Endothelial cell of umbilical vein (primary cell): ENCODE data around the gene CEP170. TPM values are rescaled to one million over a fixed set of nuclear protein-coding genes. Genes with fewer than 3 reads are reported as not detected.

Experiments used
- BruUV-seq: library from RNA; stranded (reverse); fragments of 400-500 nt; replicated peaks from 2 replicates; lab custom pipeline; 2021; lab: Mats Ljungman, UMichigan
- CTCF ChIA-PET: fragments of 300-600, 350-600 bp; sonication (Branson Sonifier 250); formaldehyde crosslinking; loops from one replicate; lab custom pipeline; 2021; ENCODE audit warnings: antibody characterized with exemption, inconsistent platforms; lab: Charles Lee
- POLR2A ChIA-PET: fragments of 300-600, 350-600 bp; sonication (Branson Sonifier 250); formaldehyde crosslinking; loops from one replicate; lab custom pipeline; 2021; ENCODE audit warnings: antibody characterized with exemption, inconsistent platforms; lab: Charles Lee
- DNase-seq: peaks from one replicate; pipeline ENCODE4 v3.0.0-alpha.2; 2011; ENCODE audit warnings: low read depth, low spot score
- FAIRE-seq: peaks from 2 replicates; lab custom pipeline; 2011; peaks lifted over from hg19 to GRCh38; lab: Jason Lieb, UNC
- H2AFZ ChIP-seq: 2 replicates; pipeline ENCODE4 v1.6.0; 2012; ENCODE audit warnings: low read depth, low read length, control low read depth, inconsistent platforms
- H3K27ac ChIP-seq: 2 replicates; pipeline ENCODE4 v1.5.1; 2011; ENCODE audit warnings: low read depth, mild to moderate bottlenecking, control low read depth, low read length, moderate library complexity; ENCODE audit not compliant: insufficient read depth
- H3K27me3 ChIP-seq, 2 experiments: 2 replicates each; pipeline versions ENCODE4 v1.6.0 to v1.6.1; 2011; ENCODE audit warnings: low read length in 2 of 2, mixed read lengths in 1 of 2; ENCODE audit not compliant: control insufficient read depth in 2 of 2, insufficient read depth in 2 of 2
- H3K36me3 ChIP-seq, 2 experiments: 2 replicates in 1 of 2; 3 replicates in 1 of 2; pipeline ENCODE4 v1.5.1; 2011; ENCODE audit warnings: low read length in 2 of 2, mild to moderate bottlenecking in 1 of 2, moderate library complexity in 1 of 2; ENCODE audit not compliant: control insufficient read depth in 2 of 2, insufficient read depth in 2 of 2; ENCODE audit errors: extremely low read depth in 1 of 2
- H3K4me1 ChIP-seq: 3 replicates; pipeline ENCODE4 v1.5.1; 2011; ENCODE audit warnings: mild to moderate bottlenecking, low read length; ENCODE audit not compliant: control insufficient read depth, insufficient read depth; ENCODE audit errors: extremely low read depth
- H3K4me2 ChIP-seq: 2 replicates; pipeline ENCODE4 v1.6.1; 2011; ENCODE audit warnings: low read length, control low read depth, mixed read lengths; ENCODE audit not compliant: insufficient read depth
- H3K4me3 ChIP-seq, 3 experiments: fragments of 200-600 bp in 1 of 3; sonication (generic), shearing (Covaris generic) in 1 of 3; replicated peaks in 1 of 3; 2 replicates each; pipeline ENCODE4 v1.5.1; 2011 to 2016; ENCODE audit warnings: control low read depth in 3 of 3, low read length in 3 of 3, mild to moderate bottlenecking in 2 of 3, inconsistent platforms in 1 of 3, low read depth in 1 of 3, moderate library complexity in 1 of 3; ENCODE audit not compliant: insufficient read depth in 1 of 3
- H3K79me2 ChIP-seq: 2 replicates; pipeline ENCODE4 v1.6.0; 2012; ENCODE audit warnings: low read length, inconsistent platforms; ENCODE audit not compliant: control insufficient read depth, insufficient read depth
- H3K9ac ChIP-seq: replicated peaks from 2 replicates; pipeline ENCODE3; 2011; ENCODE audit warnings: low read length, control low read depth; ENCODE audit not compliant: insufficient read depth; ENCODE audit errors: extremely low read depth
- H3K9me1 ChIP-seq: replicated peaks from 3 replicates; pipeline ENCODE4 v1.6.0; 2011; ENCODE audit warnings: mild to moderate bottlenecking, low read length; ENCODE audit not compliant: control insufficient read depth, insufficient read depth; ENCODE audit errors: extremely low read depth
- H3K9me3 ChIP-seq: replicated peaks from 2 replicates; pipeline ENCODE4 v1.5.1; 2012; ENCODE audit warnings: low read length, inconsistent platforms; ENCODE audit not compliant: control insufficient read depth, insufficient read depth
- H4K20me1 ChIP-seq: replicated peaks from 2 replicates; pipeline ENCODE3; 2011; ENCODE audit warnings: mild to moderate bottlenecking, low read length; ENCODE audit not compliant: control insufficient read depth, insufficient read depth; ENCODE audit errors: extremely low read depth
- CTCF ChIP-seq, 2 donors: IDR thresholded peaks; 1 replicate in 1 of 2; 2 replicates in 1 of 2; pipeline ENCODE4 v1.5.1; 2011; ENCODE audit warnings: low read length in 2 of 2, mild to moderate bottlenecking in 2 of 2, moderate library complexity in 2 of 2, control low read depth in 1 of 2, inconsistent platforms in 1 of 2, low read depth in 1 of 2; ENCODE audit not compliant: insufficient read depth in 1 of 2; ENCODE audit errors: extremely low read depth in 1 of 2
- EZH2 ChIP-seq: IDR thresholded peaks from 2 replicates; pipeline ENCODE4 v1.6.1; 2012; ENCODE audit warnings: borderline replicate concordance, low read depth, mild to moderate bottlenecking, moderate library complexity, low read length, inconsistent platforms; ENCODE audit not compliant: severe bottlenecking
- FOS ChIP-seq: IDR thresholded peaks from 2 replicates; pipeline ENCODE4 v1.6.1; 2011; ENCODE audit warnings: mild to moderate bottlenecking, low read length, moderate library complexity, borderline replicate concordance; ENCODE audit not compliant: insufficient read depth
- GATA2 ChIP-seq: IDR thresholded peaks from 2 replicates; pipeline ENCODE4 v1.7.0; 2011; ENCODE audit warnings: low read depth, mild to moderate bottlenecking, moderate library complexity, mixed read lengths, low read length; ENCODE audit not compliant: insufficient read length, insufficient read depth
- JUN ChIP-seq: IDR thresholded peaks from 2 replicates; pipeline ENCODE4 v1.6.1; 2011; ENCODE audit warnings: borderline replicate concordance, low read depth; ENCODE audit not compliant: insufficient read length, insufficient read depth
- MAX ChIP-seq: IDR thresholded peaks from 2 replicates; pipeline ENCODE4 v1.6.1; 2011; ENCODE audit not compliant: insufficient read depth, insufficient read length
- MYC ChIP-seq: IDR thresholded peaks from one replicate; pipeline ENCODE4 v1.6.1; 2011; ENCODE audit warnings: mild to moderate bottlenecking, low read depth, low read length
- POLR2A ChIP-seq: IDR thresholded peaks from 2 replicates; pipeline ENCODE4 v1.6.1; 2012; ENCODE audit warnings: low read depth, mild to moderate bottlenecking, control low read depth, low read length
- POLR2AphosphoS5 ChIP-seq: IDR thresholded peaks from 2 replicates; pipeline ENCODE4 v1.6.1; 2012; ENCODE audit warnings: low read depth, mild to moderate bottlenecking, control low read depth, low read length, moderate library complexity; ENCODE audit not compliant: insufficient read depth
- dilution Hi-C: fragments of 300-500 bp; cut with MboI; formaldehyde crosslinking; loops from one replicate; pipeline ENCODE4 v1.15.0; 2019; ENCODE audit warnings: low sequenced_read_pairs; ENCODE audit not compliant: extremely low pct_ligation_motif_present
- intact Hi-C: fragments of 100-400 bp; cut with micrococcal nuclease; formaldehyde crosslinking; loops from one replicate; pipeline ENCODE4 v1.10.0; 2022
- polyA plus RNA-seq, 4 experiments: library from polyadenylated mRNA; depleted of rRNA in 3 of 4; stranded (reverse) in 3 of 4; unstranded in 1 of 4; fragments of >200 nt; gene quantifications; 2 replicates each; pipeline versions ENCODE4 v1.2.1 to v1.2.3, GENCODE V29; 2011 to 2012; ENCODE audit warnings: missing spikeins in 1 of 4
- total RNA-seq: library from RNA; stranded (reverse); gene quantifications from 2 replicates; pipeline ENCODE4 v1.2.3, GENCODE V29; 2021

Gene CEP170
- total and polyA plus RNA-seq, 2 donors (not counting 3 experiments of a cell fraction or from before 2014, with no cell fraction given): 49.6 to 225 TPM

DNA sequence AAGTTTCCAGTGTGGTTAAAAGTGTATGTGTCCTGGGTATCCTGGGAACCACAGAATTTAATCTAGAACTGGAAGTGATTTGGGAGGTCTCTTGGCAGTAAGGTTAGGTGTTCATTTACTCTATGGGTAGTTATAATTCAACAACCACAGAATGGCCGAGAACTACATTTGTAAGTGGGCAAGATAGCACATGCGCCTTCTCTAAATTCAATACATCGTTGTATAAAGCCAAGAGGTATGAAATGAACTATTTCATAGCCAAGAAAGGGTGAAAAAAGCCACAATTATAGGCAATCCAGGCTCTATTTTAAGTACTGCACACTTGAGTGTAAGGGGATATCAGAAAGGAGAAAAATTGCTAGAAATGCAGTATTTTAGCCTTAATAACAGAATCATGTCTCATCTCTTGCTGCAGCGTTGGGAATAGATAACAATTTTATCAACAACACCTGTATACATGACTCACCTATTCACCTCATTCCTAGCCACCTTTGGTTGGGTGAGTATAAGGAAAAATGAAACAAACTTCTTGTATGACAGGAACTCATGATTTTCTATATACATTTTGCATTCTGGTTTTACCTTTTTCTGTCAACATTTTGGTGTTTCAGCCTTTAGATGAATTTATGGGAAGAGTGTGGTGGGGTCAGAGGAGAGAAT lies 5.3 kb upstream of the CEP170 start:
- H3K9me1 ChIP-seq: no peaks in the 10 kb centered on the region
- H3K27me3 ChIP-seq: no peaks in the 10 kb centered on the region
- ChIA-PET POLR2A (no interaction called here), CTCF (interaction anchor here (1.1 kb wide), 1 partner anchor 15 kb away, joined by 3 read pairs; no protein-coding TSS in a partner anchor)
- FAIRE-seq (no peak), DNase-seq (no peak)
- intact Hi-C loops: no loop called here
- TF ChIP-seq EZH2 (no peak), JUN (no peak), GATA2 (no peak), POLR2AphosphoS5 (no peak), MYC (no peak), FOS (no peak)
- H3K9ac ChIP-seq: no peak overlapping the region
- H2AFZ ChIP-seq: no peak overlapping the region
- H3K79me2 ChIP-seq: peaks cover 73% of the 10 kb centered on the region
- H3K4me3 ChIP-seq: no peak overlapping the region
- no peaks in the 10 kb centered on the region for H3K9me3 ChIP-seq
- no peaks in the 10 kb centered on the region for H3K36me3 ChIP-seq
- H4K20me1 ChIP-seq: no peaks in the 10 kb centered on the region
- dilution Hi-C loops: no loop called here
- no peak overlapping the region for H3K27ac ChIP-seq
- BruUV-seq: no TSS peak
- H3K4me1 ChIP-seq: peaks cover 45% of the 10 kb centered on the region
- H3K4me2 ChIP-seq: no peak overlapping the region

DNA sequence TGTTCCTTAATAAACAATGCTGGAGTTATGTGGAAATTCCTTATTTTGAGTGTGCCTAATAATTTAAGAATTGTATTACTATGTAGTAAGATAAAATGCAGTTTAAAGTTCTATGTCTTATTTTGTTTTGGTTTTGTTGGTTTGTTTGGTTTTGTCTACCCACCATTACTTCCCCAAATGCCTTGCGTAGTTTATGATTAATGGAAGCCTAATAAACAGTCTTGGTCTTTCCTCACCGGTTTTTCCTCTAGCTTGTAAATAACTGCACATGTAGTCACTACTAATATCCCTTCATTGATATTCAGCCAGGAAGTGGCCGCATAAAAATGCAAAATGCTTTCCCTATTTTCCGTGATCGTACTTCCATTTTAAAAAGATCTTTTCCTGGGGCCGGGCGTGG lies 3.6 kb upstream of the CEP170 start:
- DNase-seq: no peak

More for the DNA sequence above, 3.6 kb upstream of the CEP170 start:
- POLR2A ChIA-PET: no interaction called here
- intact Hi-C loops: loop anchor here (10.0 kb wide), 1 partner anchor 84 kb away; no protein-coding TSS in a partner anchor
- no peak overlapping the region for H3K4me2 ChIP-seq
- H3K9ac ChIP-seq: no peak overlapping the region
- no peak overlapping the region for H3K4me3 ChIP-seq
- peaks cover 82% of the 10 kb centered on the region for H3K79me2 ChIP-seq
- no peaks in the 10 kb centered on the region for H3K9me1 ChIP-seq
- no peak overlapping the region for H2AFZ ChIP-seq
- CTCF ChIA-PET: no interaction called here
- dilution Hi-C loops: no loop called here
- no peaks in the 10 kb centered on the region for H3K27me3 ChIP-seq
- no peaks in the 10 kb centered on the region for H3K36me3 ChIP-seq
- H3K9me3 ChIP-seq: no peaks in the 10 kb centered on the region
- no peak for FAIRE-seq
- H4K20me1 ChIP-seq: no peaks in the 10 kb centered on the region
- TF ChIP-seq POLR2AphosphoS5: no peak
- no peak for TF ChIP-seq EZH2
- TF ChIP-seq POLR2A: no peak
- no peak for TF ChIP-seq JUN
- no peak for TF ChIP-seq MAX
- no peak for TF ChIP-seq FOS
- no peak for TF ChIP-seq MYC
- TF ChIP-seq GATA2: no peak
- no peak for TF ChIP-seq CTCF (IDR thresholded peaks at IDR 0.05; ENCODE audit: extremely low read depth in 1 of 2, insufficient read depth in 1 of 2, low read depth in 1 of 2, low read length in 2 of 2)
- no TSS peak for BruUV-seq
- H3K4me1 ChIP-seq: peaks cover 29% of the 10 kb centered on the region
- H3K27ac ChIP-seq: no peak overlapping the region
